Measurements from ENCODE around the gene CORO2A. TPM values are rescaled to one million over a fixed set of nuclear protein-coding genes. Genes with fewer than 3 reads are reported as not detected.

Gene CORO2A
- polyA plus RNA-seq, 3 donors: 2.2 to 2.6 (median 2.5) TPM

DNA sequence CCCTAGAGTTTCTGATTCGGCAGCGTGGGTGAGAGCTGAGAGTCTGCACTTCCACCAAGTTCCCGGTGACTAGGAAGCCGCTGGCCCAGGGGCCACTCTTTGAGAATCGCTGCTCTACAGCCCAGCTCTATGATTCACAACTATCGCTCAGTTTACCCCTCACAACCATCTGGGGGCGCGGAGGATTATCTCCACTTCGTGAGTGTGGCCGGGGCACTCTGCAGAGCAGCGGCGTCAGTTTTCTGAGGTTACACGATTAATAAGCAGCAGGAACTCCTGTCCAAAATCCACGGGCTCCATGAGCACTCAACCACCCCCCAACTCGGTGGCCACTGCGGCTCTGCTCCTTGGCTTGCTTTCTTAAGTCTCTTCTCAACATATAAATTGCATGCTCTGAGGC, 19.3 kb downstream of the CORO2A start:
- no peak for DNase-seq

DNA sequence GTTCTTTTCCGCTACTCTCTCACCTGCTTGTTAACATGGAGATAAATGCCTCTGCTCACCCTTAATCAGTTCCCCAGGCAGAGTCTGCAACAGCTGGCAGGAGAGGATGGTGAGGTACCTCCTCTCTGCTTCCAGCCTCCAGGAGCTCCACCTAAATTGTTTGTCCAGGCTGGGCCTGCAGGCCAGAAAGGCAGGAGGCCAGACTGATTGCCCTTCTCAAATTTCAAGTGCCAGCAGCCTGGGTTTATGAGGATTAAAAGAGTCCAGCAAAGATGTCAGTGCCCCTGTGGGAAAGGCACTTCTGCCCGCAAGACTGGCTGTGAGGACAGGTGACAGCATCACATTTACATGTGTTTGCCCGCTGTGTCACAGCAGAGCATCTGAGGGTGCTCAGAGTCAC, 19.8 kb downstream of the CORO2A start:
- DNase-seq: peak; percentile 38

DNA sequence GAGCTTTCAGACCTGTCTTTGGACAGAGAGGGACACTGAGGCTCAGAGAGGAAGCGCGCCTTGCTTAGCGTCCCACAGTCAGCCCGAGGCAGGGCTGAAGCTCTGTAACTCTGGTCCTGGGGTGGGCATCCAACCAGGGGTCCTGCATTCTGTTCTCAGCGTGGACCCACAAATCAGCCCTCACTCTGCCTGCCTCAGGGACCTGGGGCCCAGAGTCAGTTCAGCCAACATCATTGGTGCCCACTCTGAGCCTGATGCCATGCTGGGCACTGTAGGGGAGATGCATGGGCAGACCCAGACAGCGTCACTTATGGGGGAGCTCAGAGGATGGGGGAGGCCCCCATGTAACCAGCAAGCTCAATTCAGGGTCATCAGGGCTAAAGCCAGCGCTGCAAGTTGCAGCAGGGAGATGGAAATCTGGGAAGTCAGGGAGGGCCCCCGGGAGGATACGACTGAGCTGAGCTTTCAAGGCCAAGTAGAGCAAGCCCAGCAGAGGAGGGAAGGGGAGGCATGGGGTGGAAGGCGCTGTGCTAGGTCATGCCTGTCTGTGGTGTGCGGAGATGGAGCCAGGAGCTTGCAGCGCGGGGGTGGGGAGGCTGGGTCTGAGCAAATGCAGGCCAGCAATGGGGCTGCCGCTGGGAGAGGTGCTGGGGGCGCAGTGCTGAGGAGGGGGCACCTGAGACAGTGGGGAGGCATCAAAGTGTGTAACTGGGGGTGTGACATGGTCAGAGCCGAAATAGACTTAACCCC, 21.1 kb downstream of the CORO2A start:
- no peak for DNase-seq

DNA sequence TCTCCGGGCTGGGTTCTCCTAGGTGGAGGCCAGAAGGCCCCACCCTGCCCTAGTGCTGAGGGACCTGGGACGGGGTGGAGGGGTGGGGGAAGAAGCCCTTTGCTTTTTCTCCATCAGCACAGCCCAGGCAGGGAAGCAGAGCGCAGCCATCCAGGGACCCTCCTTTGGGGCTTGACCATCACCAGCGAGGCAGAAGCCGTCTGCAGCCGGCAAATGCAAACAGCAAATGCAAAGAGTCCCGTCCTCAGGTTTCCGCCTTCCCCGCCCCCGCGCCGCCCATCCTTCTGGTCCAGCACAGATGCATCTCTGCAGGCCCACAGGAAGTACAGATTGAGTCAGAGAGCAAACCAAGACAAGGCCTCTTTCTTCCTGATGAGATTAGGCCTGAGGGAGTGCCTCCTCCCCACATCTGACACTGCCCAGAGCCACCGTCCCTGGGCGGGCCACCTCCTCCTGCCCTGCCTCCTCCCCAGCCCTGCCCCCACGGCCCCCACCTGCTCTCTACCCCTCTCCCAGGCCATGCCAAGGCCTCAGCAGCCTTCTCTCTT, 23.4 kb downstream of the CORO2A start:
- DNase-seq: no peak

DNA sequence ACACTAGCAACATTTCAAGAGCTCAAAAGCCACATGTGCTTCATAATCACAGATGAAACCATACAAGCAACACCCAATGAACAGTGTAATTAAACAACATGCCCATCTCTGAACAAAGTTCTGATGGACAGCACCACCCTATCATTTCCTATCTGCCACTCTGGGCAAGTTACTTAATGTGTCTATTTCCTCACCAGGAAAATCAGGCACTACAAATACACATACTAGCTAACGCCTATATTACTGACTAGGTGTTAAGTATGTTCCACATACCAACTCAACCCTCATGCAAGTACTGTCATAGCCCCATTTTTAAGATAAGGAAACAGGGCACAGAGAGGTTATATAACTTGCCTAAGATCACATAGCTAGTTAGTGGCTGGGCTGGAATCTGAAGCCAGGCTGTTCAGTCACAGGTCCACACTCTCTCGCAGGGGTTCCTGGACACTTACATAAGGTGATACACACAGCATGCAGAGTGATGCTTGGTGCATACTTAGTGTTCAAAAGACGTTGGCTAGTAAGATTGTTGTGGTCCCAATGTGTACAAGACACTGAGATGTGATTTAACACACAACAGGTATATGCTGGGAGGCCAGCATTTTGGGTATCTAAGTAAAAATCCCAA, 24.2 kb downstream of the CORO2A start:
- DNase-seq: no peak

DNA sequence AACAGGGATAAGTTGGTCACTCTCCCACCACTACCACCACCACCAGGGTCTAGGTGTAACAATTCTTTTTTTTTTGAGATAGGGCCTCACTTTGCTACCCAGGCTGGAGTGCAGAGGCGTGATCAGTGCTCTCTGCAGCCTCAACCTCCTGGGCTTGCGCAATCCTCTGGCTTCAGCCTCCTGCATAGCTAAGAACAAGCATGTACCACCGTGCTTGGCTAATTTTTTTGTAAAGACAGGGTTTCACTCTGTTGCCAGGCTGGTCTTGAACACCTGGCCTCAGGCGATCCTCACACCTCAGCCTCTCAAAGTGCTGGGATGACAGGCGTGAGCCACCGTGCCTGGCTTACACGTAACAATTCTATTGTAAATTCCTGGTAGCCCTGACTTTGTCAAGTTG, 27.5 kb downstream of the CORO2A start:
- DNase-seq: no peak

DNA sequence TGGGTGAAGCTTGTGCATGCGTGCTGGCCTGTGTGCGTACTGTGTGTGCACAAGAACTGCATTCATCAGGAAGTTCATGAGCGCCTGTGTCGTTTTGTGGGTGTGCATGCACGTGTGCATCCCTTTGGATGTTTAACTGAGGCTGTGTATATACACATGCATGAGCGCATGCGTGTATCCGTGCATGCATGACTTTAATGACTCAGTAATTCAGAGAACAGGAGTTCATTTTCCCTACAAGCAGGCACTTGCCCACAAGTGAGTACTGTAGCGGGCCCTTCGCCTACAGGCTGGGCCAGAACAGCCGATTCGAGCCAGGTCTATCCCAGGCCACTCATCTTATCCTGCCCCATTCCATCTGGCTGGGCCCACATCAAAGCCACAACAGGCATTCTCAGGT, 29.8 kb downstream of the CORO2A start:
- DNase-seq: no peak

DNA sequence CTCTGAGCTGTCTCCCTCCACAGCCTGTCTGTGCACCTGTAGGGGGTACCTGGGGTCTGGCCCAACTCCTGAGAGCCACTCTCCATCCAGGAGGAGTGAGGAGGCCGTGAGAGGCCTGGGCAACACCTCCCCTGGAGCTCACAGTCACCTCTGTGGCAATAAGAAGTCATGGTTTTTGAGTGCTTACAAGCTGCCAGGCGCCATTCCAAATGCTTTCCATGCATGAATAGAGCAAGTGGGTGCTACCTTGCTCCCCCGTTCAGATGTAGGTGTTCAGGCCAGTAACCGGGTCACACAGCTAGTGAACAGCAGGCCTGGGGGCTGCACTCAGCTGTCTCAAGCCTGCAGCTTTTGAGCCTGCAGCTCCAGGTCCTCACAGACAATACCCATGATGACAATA, 30.6 kb downstream of the CORO2A start:
- DNase-seq: no peak

DNA sequence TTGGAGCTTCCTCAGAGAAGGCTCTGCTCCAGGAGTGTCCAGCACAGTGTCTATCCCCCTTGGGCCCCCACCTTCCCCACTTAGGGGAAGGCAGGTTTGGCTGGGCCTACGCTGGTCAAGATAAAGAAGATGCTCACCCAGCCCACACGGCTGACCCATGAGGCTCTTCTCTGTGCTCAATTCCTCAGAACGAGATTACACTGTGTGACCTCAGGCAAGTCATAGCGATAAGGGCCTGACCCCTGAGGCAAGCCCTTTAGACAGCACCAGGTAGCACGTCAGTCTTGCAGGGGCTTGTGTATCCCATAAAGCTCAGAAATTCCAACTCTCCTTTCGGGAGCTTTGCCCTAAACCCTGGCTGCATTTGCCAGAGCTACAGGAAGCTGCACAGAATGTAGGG, 32.6 kb downstream of the CORO2A start:
- no peak for DNase-seq

DNA sequence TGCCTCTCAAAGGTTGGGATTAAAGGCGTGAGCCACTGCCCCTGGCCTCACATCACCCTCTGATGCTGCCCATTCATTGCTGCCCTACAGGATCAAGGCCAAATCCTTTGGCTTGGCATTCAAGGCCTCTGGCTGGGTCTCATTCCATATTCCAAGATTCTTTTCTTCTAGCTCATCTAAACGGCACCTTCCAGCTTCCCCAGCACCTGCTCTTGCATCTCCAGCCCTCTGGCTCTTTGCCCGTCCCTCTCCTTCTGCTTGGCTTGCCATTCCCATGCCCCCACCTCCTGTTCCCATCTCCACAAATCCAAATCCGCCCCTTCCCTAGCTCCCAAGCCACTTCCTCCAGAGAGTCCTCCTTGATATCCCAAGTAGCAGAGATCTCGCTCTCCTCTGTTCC, 33.1 kb downstream of the CORO2A start:
- no peak for DNase-seq

DNA sequence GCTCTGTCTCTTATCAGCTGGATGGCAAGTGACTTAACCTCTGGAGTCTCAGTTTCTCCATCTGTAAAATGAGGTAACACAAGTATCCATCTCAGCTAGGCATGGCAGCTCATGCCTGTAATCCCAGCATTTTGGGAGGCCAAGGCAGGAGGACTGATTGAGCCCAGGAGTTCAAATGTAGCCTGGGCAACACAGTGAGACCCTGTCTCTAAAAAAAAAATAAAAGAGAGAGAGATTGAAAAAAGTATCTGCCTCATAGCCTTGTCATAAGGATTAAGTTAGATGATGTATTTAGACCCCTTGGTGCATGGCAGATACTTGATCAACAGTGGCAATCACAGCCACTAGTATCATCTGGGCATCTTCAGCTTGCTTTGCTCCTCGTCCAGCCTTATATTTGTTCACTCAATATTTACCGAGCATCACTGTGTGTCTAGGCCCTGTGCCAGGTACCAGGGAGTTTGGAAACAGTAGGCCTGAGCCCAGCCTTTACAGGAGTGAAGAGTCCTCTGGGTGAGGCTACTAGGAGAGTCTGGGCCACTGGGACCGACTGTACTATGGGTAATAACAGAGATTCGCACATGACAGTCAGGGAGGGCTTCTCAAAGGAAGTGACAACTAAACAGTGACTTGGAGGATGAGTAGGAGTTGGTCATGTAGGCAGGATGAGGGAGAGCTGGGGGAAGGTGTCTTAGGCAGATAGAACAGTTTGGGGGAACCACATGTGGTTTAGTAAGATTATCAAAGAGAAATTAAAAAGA, 34.2 kb downstream of the CORO2A start:
- no peak for DNase-seq

DNA sequence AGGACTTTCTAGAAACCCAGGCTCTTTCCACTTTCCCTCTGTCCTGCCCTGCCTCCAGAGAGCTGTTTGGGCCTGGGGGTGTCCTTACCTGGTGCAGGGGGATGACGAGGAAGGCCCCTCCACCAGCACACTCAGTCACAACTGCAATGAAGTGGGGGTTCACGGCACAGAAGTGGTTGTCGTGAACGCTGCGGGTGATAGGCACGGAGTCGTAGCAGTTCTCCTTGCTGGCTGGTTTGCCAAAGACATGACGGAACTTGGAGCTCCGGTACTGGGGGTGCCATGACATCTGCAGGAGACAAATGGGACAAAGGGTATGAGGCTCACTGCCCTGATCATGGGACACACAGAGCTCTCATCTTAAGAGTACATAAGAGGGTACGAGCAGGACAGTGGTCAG, 35.1 kb downstream of the CORO2A start:
- no peak for DNase-seq

DNA sequence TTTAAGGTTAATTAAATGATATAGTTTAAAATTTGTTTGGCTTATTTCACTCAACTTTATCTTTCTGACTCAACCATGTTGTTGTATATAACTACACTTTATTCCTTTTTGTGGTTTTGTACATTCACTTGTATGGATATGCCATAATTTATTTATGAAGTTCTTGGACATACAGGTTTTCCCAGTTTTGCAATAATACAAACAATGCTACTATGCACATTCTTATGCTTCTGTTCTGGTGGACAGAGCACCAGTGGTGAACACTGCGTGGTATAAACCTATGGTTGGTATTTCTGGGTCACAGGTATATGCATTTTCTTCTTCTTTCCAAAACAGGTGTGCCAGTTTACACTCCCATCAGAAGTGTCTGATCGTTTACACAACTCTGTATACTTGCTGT, 37.8 kb downstream of the CORO2A start:
- DNase-seq: no peak

DNA sequence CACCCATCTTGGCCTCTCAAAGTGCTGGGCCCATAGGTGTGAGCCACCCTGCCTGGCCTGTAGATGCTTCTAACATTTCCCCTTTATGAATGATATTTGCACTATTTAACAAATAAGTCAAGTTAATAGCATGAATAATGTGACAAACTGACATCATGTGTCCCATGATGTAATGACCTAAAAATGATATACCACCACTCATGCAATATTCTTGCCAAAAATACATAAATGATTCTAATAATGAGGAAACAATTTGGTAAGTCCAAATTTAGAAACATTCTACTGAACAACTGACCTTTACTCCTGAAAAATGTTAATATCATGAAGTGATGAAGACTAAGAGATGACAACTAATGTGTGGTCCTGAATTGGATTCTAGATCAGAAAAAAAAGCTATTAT, 39.9 kb downstream of the CORO2A start:
- DNase-seq: no peak

DNA sequence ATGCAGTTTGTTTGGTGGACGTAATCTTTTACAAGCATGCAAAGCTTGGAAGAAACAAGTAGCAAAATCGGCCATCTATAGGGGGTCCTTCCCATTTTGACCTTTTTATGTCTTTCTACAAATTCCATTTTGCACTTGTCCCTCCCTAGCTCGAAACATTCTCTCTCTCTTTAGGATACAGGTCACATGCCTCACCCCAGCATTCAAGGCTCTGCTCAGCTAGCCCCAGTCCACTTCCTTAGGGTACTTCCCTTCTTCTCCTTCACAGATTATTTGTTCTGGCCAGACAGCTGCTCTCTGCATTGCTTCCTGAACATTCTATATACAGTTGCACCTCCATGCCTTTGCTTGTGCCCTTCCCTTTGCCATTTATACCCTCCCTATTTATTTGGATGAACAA, 41.7 kb downstream of the CORO2A start:
- DNase-seq: no peak

DNA sequence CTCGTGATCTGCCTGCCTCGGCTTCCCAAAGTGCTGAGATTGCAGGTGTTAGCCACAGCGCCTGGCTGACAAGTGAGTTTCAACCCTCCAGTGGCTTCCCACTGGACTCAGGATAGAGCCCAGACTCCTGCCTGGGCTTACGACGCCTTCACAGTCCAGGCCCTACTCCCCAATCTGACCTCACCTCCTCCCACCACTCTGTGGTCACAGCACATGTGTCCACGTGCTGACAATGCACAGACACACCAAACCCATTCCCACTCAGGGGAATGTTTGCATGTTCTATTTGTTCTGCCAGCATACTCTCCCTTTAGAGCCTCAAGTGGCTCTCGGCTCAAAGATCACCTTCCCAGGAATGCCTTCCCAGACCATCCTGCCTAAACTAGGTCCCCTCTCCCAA, 42.3 kb downstream of the CORO2A start:
- DNase-seq: no peak

DNA sequence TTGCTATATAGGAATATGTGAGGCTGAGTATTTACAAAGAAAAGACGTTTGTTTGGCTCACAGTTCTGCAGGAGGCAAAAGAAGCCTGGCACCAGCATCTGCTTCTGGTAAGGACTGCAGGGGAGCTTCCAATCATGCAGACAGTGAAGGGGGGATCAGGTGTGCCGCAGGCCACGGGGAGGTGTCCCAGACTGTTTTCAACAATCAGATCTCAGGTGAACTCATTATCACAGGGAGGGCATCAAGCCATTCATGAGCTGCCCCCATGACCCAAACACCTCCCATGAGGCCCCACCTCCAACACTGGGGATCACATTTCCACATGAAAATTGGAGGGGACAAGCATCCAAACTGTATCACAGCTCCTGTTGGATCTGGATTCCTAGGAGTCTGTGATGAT, 43.0 kb downstream of the CORO2A start:
- no peak for DNase-seq

DNA sequence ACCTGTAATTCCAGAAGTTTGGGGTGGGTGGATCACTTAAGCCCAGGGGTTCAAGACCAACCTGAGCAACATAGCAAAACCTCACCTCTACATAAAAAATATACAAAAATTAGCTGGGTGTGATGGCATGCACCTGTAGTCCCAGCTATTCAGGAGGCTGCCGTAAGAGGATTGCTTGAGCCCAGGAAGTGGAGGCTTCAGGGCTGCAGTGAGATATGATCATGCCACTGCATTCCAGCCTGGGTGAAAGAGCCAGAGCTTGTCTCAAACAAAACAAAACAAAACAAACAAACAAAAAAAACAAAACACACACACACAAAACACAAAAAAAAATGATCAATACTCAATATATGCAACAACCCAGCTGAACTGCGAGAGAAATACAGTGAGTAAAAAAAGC, 44.0 kb downstream of the CORO2A start:
- no peak for DNase-seq

DNA sequence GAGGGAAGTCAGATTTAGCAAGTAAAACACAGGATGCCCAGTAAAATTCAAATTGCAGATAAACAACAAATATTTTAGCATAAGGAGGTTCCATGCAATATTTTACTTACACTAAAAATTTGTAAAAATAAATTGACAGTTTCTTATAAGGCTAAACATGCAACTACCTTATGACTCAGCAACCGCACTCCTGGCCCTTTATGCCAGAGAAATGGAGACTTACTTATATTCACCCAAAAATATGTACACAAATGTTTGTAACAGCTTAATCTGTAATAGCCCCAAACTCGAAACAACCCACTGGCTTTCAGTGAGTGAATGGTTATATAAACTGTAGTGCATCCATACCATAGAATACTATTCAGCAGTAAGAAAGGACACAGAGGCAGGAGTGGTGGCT, 44.9 kb downstream of the CORO2A start:
- DNase-seq: no peak

DNA sequence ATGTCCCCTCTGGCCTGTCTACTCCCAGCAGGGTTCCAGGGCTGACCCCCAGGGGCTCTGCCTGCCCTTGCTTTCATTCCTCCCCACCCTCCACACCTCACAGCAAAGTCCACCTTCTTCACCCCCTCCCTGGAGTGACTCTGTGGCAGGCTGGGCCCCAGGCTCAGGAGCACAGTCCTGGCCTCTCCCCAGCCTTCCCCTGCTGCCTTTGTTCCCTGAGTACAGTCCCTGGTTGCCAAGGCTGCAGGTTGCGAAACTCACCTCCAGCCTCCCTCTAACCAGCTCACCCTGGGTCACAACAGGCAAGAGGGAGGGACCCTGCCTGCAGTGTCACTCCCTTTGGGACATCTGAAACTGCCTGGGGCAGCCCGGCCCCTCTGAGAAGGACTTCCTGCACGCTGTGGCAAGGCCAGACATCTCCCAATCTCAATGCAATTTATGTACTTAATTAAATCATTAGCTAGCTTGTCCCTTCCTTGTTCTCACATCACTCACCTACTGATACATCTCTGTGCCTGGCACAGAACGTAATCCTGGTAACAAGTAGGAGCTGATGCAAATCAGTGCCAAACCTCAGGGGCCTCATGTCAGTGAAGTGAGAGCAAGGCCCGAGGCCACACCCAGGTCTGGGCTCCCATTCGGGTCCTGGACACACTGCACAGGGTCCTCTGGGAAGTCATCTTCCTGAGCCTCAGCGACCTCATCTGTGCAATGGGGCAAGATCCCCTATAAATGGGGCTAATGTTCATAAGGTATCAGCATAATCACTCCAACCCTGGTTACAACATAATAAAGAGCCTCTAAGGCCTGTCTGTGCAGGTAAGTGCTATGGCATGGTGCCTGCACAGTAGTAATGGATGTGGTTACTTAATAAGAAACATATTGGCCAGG, 46.1 kb downstream of the CORO2A start:
- DNase-seq: peak; percentile 48

DNA sequence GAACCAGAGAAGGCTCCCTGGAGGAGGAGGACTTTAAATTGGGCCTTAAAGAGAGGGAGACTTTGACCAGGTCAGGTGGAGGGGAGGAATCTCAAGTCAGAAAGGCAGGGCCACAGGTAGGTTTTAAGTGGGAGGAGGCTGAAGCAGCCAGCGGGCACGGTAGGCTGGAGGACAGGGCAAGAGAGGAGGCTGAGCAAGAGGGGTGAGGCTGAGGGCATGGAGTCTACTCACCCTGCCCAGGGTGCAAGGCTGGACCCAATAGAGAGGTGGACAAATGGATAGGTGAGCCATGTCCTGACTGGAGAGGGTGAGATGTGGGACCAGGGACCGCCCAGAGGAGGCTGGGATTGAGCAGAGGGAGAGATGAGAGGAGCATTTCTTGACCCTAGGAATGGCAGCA, 47.8 kb downstream of the CORO2A start:
- DNase-seq: no peak

DNA sequence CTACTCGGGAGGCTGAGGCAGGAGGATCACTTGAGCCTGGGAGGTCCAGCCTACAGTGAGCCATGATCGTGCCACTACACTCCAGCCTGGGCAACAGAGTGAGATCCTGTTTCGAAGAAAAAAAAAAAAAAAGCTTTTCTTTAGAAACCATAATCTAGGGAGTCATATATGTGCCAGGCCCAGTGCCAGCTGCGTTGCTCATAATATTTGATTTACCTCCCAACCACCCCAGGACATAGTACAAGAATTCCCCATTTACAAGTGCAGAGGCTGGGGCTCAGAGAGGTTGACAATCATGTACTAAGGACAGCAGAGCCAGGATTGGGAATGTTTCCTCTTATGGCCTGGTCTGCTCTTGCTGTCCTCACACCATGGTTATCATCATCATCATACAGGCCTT, 48.4 kb downstream of the CORO2A start:
- no peak for DNase-seq
